HCT116 (cell line): ENCODE measurements around the gene ORMDL2.
A peak's percentile ranks its signal among the peaks of the same experiment; 100 is the strongest.

ENCODE experiments used
- EZH2 ChIP-seq: fragments of 200-600 bp; sonication (generic); IDR thresholded peaks from 2 replicates; pipeline ENCODE4 v1.6.1; 2017; ENCODE audit warnings: antibody characterized with exemption, mixed run types
- JUND ChIP-seq: IDR thresholded peaks from 2 replicates; pipeline ENCODE4 v1.6.1; 2012
- POLR2A ChIP-seq: IDR thresholded peaks from 2 replicates; pipeline ENCODE4 v1.7.0; 2011; ENCODE audit warnings: borderline replicate concordance; ENCODE audit not compliant: insufficient read depth, insufficient read length; ENCODE audit errors: extremely low read depth
- RAD21 ChIP-seq: IDR thresholded peaks from 2 replicates; pipeline ENCODE4 v1.6.1; 2012; ENCODE audit warnings: low read depth, mild to moderate bottlenecking
- TF ChIP-seq, protein P1 (sequence below), 3 experiments: fragments of 200-600 bp in 1 of 3; sonication (generic) in 1 of 3; IDR thresholded peaks in 2 of 3; conservative IDR thresholded peaks in 1 of 3; 2 replicates each; pipeline ENCODE4 v1.5.1; 2012 to 2017; ENCODE audit warnings: low read depth in 2 of 3, low read length in 2 of 3, antibody characterized with exemption in 1 of 3, borderline replicate concordance in 1 of 3, control low read depth in 1 of 3, mild to moderate bottlenecking in 1 of 3, mixed read lengths in 1 of 3, mixed run types in 1 of 3, moderate library complexity in 1 of 3; ENCODE audit not compliant: insufficient read depth in 1 of 3
- TF ChIP-seq, protein P2 (sequence below): IDR thresholded peaks from 2 replicates; pipeline ENCODE4 v1.6.1; 2012; ENCODE audit warnings: low read depth
- TF ChIP-seq, protein P3 (sequence below): IDR thresholded peaks from 2 replicates; pipeline ENCODE4 v1.6.1; 2011; ENCODE audit warnings: mild to moderate bottlenecking, low read length, moderate library complexity; ENCODE audit not compliant: insufficient replicate concordance; ENCODE audit errors: extremely low read depth

DNA sequence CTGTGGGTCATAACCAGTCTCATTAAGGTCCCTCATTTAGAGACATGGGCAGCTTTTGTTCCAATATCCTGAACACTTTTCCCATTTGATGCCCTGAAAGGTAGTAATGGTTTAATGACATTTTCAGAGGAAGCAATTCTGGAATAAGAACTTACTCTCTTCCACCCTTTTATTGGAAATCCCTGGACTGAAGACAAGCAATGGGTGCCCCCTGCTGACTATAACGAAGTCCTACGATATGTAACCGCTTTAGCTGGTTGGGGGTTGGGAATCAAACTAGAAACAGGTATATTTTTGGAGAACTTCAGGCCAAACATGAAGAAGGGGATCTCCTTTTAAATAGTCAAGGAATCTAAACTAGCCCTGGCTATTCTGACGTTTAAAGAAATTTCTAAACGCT, 20.8 kb upstream of the ORMDL2 start:
- TF ChIP-seq POLR2A: no peak
- TF ChIP-seq, protein P1, sequence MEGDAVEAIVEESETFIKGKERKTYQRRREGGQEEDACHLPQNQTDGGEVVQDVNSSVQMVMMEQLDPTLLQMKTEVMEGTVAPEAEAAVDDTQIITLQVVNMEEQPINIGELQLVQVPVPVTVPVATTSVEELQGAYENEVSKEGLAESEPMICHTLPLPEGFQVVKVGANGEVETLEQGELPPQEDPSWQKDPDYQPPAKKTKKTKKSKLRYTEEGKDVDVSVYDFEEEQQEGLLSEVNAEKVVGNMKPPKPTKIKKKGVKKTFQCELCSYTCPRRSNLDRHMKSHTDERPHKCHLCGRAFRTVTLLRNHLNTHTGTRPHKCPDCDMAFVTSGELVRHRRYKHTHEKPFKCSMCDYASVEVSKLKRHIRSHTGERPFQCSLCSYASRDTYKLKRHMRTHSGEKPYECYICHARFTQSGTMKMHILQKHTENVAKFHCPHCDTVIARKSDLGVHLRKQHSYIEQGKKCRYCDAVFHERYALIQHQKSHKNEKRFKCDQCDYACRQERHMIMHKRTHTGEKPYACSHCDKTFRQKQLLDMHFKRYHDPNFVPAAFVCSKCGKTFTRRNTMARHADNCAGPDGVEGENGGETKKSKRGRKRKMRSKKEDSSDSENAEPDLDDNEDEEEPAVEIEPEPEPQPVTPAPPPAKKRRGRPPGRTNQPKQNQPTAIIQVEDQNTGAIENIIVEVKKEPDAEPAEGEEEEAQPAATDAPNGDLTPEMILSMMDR (IDR thresholded peaks at IDR 0.05 in 2 of 3, conservative IDR thresholded peaks at IDR 0.05 in 1 of 3; ENCODE audit: borderline replicate concordance in 1 of 3, insufficient read depth in 1 of 3, low read depth in 2 of 3, low read length in 2 of 3): peak; percentile 44 to 62 (median 51); a peak in 5 of 6 replicates
- TF ChIP-seq RAD21: peak; percentile 60
- TF ChIP-seq JUND: no peak
- TF ChIP-seq, protein P2, sequence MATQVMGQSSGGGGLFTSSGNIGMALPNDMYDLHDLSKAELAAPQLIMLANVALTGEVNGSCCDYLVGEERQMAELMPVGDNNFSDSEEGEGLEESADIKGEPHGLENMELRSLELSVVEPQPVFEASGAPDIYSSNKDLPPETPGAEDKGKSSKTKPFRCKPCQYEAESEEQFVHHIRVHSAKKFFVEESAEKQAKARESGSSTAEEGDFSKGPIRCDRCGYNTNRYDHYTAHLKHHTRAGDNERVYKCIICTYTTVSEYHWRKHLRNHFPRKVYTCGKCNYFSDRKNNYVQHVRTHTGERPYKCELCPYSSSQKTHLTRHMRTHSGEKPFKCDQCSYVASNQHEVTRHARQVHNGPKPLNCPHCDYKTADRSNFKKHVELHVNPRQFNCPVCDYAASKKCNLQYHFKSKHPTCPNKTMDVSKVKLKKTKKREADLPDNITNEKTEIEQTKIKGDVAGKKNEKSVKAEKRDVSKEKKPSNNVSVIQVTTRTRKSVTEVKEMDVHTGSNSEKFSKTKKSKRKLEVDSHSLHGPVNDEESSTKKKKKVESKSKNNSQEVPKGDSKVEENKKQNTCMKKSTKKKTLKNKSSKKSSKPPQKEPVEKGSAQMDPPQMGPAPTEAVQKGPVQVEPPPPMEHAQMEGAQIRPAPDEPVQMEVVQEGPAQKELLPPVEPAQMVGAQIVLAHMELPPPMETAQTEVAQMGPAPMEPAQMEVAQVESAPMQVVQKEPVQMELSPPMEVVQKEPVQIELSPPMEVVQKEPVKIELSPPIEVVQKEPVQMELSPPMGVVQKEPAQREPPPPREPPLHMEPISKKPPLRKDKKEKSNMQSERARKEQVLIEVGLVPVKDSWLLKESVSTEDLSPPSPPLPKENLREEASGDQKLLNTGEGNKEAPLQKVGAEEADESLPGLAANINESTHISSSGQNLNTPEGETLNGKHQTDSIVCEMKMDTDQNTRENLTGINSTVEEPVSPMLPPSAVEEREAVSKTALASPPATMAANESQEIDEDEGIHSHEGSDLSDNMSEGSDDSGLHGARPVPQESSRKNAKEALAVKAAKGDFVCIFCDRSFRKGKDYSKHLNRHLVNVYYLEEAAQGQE: no peak
- TF ChIP-seq, protein P3, sequence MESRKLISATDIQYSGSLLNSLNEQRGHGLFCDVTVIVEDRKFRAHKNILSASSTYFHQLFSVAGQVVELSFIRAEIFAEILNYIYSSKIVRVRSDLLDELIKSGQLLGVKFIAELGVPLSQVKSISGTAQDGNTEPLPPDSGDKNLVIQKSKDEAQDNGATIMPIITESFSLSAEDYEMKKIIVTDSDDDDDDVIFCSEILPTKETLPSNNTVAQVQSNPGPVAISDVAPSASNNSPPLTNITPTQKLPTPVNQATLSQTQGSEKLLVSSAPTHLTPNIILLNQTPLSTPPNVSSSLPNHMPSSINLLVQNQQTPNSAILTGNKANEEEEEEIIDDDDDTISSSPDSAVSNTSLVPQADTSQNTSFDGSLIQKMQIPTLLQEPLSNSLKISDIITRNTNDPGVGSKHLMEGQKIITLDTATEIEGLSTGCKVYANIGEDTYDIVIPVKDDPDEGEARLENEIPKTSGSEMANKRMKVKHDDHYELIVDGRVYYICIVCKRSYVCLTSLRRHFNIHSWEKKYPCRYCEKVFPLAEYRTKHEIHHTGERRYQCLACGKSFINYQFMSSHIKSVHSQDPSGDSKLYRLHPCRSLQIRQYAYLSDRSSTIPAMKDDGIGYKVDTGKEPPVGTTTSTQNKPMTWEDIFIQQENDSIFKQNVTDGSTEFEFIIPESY: no peak
- TF ChIP-seq EZH2: no peak
